IPS-18a (cell line): ENCODE measurements around the gene RPL22L1.
"Not testable (repeated sequence)": the region's sequence is repeated elsewhere in the genome, so short reads cannot be mapped to it uniquely, and the experiment has no call there.

ENCODE experiments used
- H3K27ac ChIP-seq: one replicate; pipeline ENCODE4 v1.5.1; 2013; ENCODE audit warnings: low read length
- H3K27me3 ChIP-seq: one replicate; pipeline ENCODE4 v1.6.1; 2013; ENCODE audit warnings: mild to moderate bottlenecking, low read length; ENCODE audit not compliant: control insufficient read depth, insufficient read depth
- H3K36me3 ChIP-seq: one replicate; pipeline ENCODE4 v1.6.1; 2013; ENCODE audit warnings: low read depth, low read length; ENCODE audit not compliant: control insufficient read depth
- H3K4me1 ChIP-seq: one replicate; pipeline ENCODE4 v1.6.1; 2013; ENCODE audit warnings: low read depth, low read length; ENCODE audit not compliant: control insufficient read depth
- H3K4me3 ChIP-seq: one replicate; pipeline ENCODE4 v1.5.1; 2013; ENCODE audit warnings: low read length
- H3K9ac ChIP-seq: one replicate; pipeline ENCODE4 v1.6.1; 2013; ENCODE audit warnings: mild to moderate bottlenecking, low read length, moderate library complexity
- H3K9me3 ChIP-seq: one replicate; pipeline ENCODE4 v1.6.1; 2013; ENCODE audit warnings: low read depth, low read length; ENCODE audit not compliant: control insufficient read depth

The RPL22L1 gene

DNA sequence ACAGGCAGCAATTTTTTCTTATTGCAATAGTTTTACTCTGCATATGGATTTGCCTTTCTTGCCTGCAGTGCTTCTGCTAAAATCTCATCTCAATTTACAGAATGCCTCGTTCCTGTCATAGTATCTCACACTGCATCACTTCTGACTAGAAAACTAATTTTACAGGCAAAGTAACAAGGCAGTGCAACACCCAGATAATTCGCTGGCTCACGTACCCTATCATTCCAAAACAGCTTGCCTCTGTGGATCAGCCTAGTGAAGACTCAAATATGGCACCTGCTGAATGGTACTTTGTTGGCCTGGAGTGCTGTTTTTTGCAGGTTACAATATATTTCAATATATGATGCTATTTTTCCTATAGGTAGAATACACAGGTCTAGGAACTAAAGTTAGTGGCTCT lies 33.1 kb upstream of the RPL22L1 start:
- peaks cover 7% of the 10 kb centered on the region for H3K4me1 ChIP-seq
- no peaks in the 10 kb centered on the region for H3K9me3 ChIP-seq
- H3K4me3 ChIP-seq, result no peak overlapping the region
- peaks cover 24% of the 10 kb centered on the region for H3K27me3 ChIP-seq
- no peak overlapping the region for H3K9ac ChIP-seq
- H3K27ac ChIP-seq, result no peak overlapping the region
- no peaks in the 10 kb centered on the region for H3K36me3 ChIP-seq

DNA sequence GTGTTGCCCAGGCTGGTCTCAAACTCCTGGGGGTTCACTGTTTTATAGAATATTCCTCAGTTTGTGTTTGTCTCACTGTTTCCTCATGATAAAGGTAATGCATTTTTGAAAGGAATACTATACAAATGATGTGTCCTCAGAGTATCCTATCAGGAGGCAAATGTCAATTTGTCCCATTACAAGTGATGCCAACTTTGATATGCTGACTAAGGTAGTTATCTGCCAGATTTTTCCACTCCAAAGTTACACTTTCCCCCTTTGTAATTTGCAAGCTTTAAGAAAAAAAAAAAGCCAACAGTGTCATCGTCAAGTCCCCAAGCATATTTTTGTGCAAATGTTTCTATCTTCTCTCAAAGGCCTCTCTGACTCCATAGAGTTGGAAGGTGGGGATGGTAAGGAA lies 29.5 kb upstream of the RPL22L1 start:
- no peak overlapping the region for H3K27ac ChIP-seq
- no peaks in the 10 kb centered on the region for H3K9me3 ChIP-seq
- no peaks in the 10 kb centered on the region for H3K36me3 ChIP-seq
- no peak overlapping the region for H3K4me3 ChIP-seq
- H3K9ac ChIP-seq, result no peak overlapping the region
- no peaks in the 10 kb centered on the region for H3K27me3 ChIP-seq
- H3K4me1 ChIP-seq, result no peaks in the 10 kb centered on the region

DNA sequence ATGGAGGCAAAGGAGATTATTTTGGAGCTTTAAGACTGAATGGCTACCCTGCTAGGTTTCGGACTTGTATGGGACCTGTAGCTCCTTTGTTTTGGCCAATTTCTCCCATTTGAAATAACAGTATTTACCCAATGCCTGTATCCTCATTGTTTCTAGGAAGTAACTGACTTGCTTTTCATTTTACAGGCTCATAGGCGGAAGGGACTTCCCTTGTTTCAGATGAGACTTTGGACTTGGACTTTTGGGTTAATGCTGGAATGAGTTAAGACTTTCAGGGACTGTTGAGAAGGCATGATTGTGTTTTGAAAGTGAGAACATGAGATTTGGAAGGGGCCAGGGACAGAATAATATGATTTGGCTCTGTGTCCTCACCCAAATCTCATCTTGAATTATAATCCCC lies 28.0 kb upstream of the RPL22L1 start:
- H3K9ac ChIP-seq, result no peak overlapping the region
- H3K4me3 ChIP-seq, result no peak overlapping the region
- no peaks in the 10 kb centered on the region for H3K27me3 ChIP-seq
- H3K27ac ChIP-seq, result no peak overlapping the region
- H3K36me3 ChIP-seq, result no peaks in the 10 kb centered on the region
- H3K9me3 ChIP-seq, result no peaks in the 10 kb centered on the region
- no peaks in the 10 kb centered on the region for H3K4me1 ChIP-seq

DNA sequence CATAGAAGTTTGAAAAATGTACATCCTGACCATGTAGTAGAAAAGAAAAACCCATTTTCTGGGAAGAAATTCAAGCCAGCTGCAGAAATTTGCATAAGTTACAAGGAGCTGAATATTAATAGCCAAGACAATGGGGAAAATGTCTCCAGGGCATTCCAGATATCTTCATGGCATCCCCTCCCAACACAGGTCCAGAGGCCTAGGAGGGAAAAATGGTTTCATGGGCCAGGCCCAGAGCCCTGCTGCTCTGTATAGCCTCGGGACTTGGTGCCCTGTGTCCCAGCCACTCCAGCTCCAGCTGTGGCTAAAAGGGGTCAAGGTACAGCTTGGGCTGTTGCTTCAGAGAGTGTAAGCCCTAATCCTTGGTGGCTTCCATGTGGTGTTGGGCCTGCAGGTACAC lies 27.2 kb upstream of the RPL22L1 start:
- not testable (repeated sequence) for H3K4me3 ChIP-seq, H3K27ac ChIP-seq, H3K9ac ChIP-seq, H3K36me3 ChIP-seq, H3K4me1 ChIP-seq, H3K27me3 ChIP-seq, H3K9me3 ChIP-seq

DNA sequence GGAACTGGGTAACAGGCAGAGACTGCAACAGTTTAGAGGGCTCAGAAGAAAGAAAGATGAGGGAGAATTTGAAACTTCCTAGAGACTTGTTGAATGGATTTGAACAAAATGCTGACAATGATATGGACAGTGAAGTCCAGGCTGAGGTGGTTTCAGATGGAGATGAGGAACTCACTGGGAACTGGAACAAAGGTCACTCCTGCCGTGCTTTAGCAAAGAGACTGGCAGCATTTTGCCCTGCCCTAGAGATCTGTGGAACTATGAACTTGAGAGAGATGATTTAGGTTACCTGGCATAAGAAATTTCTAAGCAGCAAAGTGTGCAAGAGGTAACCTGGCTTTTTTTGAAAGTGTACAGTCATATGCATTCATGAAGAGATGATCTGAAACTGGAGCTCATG lies 26.8 kb upstream of the RPL22L1 start:
- H3K9me3 ChIP-seq, result no peaks in the 10 kb centered on the region
- H3K4me3 ChIP-seq, result no peak overlapping the region
- no peaks in the 10 kb centered on the region for H3K36me3 ChIP-seq
- no peaks in the 10 kb centered on the region for H3K4me1 ChIP-seq
- no peak overlapping the region for H3K27ac ChIP-seq
- no peaks in the 10 kb centered on the region for H3K27me3 ChIP-seq
- no peak overlapping the region for H3K9ac ChIP-seq

DNA sequence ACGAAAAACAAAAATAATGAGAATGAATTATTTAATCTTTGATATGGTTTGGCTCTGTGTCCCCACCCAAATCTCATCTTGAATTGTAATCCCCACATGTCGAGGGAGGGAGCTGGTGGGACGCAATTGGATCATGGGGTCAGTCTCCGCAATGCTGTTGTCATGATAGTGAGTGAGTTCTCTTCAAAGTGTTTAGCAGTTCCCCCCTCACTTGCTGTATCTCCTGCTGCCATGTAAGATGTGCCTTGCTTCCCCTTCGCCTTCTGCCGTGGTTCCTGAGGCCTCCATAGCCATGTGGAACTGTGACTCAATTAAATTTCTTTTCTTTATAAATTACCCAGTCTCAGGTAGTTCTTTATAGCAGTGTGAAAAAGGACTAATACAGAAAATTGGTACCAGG lies 26.3 kb upstream of the RPL22L1 start:
- not testable (repeated sequence) for H3K27me3 ChIP-seq, H3K4me3 ChIP-seq, H3K9ac ChIP-seq, H3K4me1 ChIP-seq, H3K9me3 ChIP-seq, H3K36me3 ChIP-seq, H3K27ac ChIP-seq

DNA sequence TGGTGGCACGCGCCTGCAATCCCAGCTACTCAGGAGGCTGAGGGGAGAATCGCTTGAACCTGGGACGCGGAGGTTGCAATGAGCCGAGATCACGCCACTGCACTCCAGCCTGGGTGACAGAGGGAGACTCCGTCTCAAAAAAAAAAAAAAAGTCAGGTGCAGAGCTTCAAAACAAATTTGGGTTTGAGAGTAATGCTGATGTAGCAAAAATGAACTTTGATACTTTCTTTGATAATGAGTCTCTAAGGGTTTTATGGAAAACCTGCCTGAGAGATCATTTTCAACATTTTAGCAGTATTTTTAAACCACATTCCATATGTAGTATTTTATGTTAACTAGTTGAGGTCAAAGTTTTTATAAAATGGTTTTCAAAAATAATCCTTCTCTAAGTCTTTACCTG lies 23.9 kb upstream of the RPL22L1 start:
- Histone ChIP-seq H3K27me3 (no peaks in the 10 kb centered on the region), H3K27ac (no peak overlapping the region), H3K4me1 (no peaks in the 10 kb centered on the region), H3K4me3 (no peak overlapping the region), H3K9me3 (no peaks in the 10 kb centered on the region), H3K9ac (no peak overlapping the region), H3K36me3 (no peaks in the 10 kb centered on the region)

DNA sequence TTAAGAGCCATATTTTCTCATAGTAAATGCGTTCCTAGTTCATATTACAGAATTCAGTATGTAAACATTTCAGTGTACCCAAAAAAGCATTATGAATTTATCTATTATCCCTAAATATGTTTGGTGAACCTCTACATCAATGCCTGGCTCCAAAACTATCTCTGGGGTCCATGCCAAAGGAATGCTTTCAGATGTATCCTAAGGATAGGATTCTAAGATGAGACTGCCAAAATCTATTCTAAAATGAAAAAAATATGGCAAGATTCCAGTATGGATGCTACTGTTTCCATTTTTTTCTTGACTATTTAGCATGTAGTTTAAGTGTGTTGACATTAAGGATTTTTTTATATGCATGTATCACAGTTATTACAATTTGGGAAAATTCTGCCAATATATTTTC lies 19.6 kb upstream of the RPL22L1 start:
- no peaks in the 10 kb centered on the region for H3K27me3 ChIP-seq
- no peak overlapping the region for H3K27ac ChIP-seq
- H3K4me3 ChIP-seq, result no peak overlapping the region
- no peaks in the 10 kb centered on the region for H3K4me1 ChIP-seq
- no peak overlapping the region for H3K9ac ChIP-seq
- no peaks in the 10 kb centered on the region for H3K9me3 ChIP-seq
- H3K36me3 ChIP-seq, result no peaks in the 10 kb centered on the region

DNA sequence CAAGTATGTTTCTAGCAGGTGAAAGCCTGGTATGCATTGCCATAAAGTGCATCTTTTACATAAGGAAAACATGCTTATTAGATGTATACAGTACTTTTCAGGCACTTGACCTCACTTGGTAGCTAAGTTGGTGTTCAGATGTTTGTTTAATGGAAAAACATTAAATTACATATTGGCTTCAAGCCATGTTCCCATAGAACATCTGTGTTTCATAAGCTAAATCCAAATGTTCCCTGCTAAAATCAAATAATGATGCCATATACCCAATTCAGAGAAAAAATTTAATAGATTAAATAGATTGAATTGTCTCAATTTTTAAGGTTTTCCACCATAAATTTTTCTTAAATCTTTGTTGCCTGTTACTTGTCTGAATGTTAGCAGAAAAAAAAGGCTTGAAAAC lies 19.1 kb upstream of the RPL22L1 start:
- H3K9me3 ChIP-seq, result no peaks in the 10 kb centered on the region
- H3K9ac ChIP-seq, result no peak overlapping the region
- no peaks in the 10 kb centered on the region for H3K27me3 ChIP-seq
- no peaks in the 10 kb centered on the region for H3K36me3 ChIP-seq
- no peak overlapping the region for H3K4me3 ChIP-seq
- H3K4me1 ChIP-seq, result no peaks in the 10 kb centered on the region
- H3K27ac ChIP-seq, result no peak overlapping the region

DNA sequence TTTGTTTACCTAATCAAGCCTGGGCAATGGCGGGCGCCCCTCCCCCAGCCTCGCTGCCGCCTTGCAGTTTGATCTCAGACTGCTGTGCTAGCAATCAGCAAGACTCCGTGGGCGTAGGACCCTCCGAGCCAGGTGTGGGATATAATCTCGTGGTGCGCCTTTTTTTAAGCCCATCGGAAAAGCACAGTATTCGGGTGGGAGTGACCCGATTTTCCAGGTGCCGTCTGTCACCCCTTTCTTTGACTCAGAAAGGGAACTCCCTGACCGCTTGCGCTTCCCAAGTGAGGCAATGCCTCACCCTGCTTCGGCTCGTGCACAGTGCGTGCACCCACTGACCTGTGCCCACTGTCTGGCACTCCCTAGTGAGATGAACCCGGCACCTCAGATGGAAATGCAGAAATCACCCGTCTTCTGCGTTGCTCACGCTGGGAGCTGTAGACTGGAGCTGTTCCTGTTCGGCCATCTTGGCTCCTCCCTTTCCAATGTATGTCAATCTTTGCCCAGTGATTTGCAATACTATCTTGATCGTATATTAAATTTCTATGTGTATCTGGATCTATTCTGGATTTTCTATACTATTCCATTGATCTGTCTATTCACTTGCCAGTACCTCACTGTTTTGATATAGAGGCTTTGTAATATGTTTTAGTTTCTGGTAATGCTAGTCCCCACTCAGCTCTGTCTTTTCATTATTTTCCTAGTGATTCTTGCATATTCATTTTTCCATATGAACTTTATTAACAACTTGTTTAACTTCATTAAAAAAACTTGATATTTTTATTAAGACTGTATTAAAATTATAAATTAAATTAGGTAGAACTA lies 14.3 kb upstream of the RPL22L1 start:
- H3K27me3 ChIP-seq, H3K27ac ChIP-seq, H3K9me3 ChIP-seq, H3K4me1 ChIP-seq, H3K4me3 ChIP-seq, H3K36me3 ChIP-seq, H3K9ac ChIP-seq: not testable (repeated sequence)

DNA sequence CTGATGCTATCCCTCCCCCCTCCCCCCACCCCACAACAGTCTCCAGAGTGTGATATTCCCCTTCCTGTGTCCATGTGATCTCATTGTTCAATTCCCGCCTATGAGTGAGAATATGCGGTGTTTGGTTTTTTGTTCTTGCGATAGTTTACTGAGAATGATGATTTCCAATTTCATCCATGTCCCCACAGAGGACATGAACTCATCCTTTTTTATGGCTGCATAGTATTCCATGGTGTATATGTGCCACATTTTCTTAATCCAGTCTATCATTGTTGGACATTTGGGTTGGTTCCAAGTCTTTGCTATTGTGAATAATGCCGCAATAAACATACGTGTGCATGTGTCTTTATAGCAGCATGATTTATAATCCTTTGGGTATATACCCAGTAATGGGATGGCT lies 8.7 kb upstream of the RPL22L1 start:
- H3K4me3 ChIP-seq, H3K9me3 ChIP-seq, H3K36me3 ChIP-seq, H3K4me1 ChIP-seq, H3K27ac ChIP-seq, H3K9ac ChIP-seq, H3K27me3 ChIP-seq: not testable (repeated sequence)

DNA sequence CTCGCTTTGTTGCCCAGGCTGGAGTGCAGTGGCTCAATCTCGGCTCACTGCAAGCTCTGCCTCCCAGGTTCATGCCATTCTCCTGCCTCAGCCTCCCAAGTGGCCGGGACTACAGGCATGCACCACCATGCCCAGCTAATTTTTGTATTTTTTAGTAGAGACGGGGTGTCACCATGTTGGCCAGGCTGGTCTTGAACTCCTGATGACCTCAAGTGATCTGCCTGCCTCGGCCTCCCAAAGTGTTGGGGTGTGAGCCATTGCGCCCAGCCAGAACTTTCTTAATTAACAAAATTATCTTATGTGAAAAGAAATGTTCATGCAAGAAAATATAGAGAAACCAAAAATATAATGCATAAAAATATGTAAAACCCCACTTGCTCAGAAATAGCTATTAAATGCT lies 7.3 kb upstream of the RPL22L1 start:
- H3K27ac ChIP-seq, H3K9ac ChIP-seq, H3K4me3 ChIP-seq, H3K27me3 ChIP-seq, H3K4me1 ChIP-seq, H3K9me3 ChIP-seq, H3K36me3 ChIP-seq: not testable (repeated sequence)
